Activated CD4-positive, alpha-beta T cell treated with anti-CD3 and anti-CD28 coated beads, Interleukin-2, Interleukin-6, amounts not matched to agents 100 ng/mL and 50 ng/mL, durations not matched to agents 16 hours and 8 hours (primary cell): ENCODE results near the gene SUPT5H.

ENCODE experiments used
- DNase-seq: peaks from one replicate; pipeline ENCODE4 v3.0.0-alpha.2; 2020

Gene SUPT5H

DNA sequence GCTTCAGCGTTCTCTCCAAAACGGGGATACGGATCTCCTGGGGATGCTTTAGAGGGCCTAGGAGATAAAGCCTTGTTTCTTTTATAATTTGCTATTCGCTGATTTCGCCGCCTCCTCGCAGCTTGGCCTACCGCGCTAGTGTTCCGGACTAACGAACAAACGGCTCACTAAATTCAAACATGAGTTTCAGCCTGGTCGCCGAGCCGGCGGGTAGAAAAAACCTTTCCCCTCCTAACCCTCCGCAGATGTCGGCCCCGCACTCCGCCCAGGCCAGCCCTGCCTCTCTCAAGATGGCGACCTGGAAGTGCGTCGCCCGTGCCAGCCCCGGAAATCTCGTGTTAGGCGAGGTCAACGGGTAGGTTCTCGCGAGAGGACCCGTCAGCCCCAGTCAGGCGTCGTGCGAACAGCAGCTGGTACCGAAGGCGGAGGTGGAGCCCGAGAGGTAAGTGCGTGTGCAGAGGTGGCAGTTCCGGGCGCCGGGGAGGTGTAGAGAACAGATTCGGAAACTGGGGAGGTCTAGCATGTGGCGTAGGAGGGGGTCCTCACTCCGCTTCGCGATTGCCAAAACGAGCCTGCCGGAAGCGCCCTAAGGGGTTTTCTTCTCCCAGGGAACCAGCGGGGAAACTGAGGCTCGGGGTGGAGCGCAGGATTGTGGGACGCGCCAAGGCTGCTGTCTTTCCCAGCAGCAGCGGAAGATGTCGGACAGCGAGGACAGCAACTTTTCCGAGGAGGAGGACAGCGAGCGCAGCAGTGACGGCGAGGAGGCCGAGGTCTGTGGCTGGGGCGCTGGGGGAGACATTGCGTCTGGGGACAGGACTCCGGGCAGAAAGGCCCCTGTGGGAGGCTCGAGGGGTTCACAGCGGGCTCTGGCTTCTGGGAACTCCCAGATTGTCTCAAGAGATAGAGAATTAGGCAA lies at the start of gene SUPT5H:
Gene SUPT5H (plus strand): TSS at position 387 of the 916 bp plus-strand sequence. CDS start 309 bp downstream, at position 696.
- peak; percentile 99 for DNase-seq

GRCh38 chr19:39397360-39398296 lies 47.8 kb upstream of the SUPT5H start:
- DNase-seq: peak; percentile 95

- peak; percentile 80 for DNase-seq
These were observed 47.0 kb upstream of the SUPT5H start for GRCh38 chr19:39398297-39398864.

DNA sequence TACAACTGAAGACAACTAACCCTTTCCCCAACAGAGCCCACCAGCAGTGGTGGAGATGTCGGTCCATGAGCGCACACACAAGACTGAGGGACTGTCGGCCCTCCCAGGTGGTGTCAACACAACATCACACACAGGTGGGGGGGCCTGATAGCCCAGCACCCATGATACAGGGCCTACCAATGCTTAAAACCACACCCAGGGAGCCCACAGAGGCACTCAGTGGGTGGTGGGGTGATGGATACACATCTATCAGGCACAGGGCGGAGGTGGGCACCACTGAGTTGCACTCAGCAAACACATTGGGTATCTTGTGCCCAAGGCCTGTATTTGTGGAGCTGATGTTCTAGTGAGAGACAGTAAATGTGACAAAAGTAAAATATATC lies 45.7 kb upstream of the SUPT5H start:
- no peak for DNase-seq

- no peak for DNase-seq
These were observed 45.3 kb upstream of the SUPT5H start for GRCh38 chr19:39400061-39400460.

GRCh38 chr19:39401070-39401548 lies 44.3 kb upstream of the SUPT5H start:
- DNase-seq: no peak

DNA sequence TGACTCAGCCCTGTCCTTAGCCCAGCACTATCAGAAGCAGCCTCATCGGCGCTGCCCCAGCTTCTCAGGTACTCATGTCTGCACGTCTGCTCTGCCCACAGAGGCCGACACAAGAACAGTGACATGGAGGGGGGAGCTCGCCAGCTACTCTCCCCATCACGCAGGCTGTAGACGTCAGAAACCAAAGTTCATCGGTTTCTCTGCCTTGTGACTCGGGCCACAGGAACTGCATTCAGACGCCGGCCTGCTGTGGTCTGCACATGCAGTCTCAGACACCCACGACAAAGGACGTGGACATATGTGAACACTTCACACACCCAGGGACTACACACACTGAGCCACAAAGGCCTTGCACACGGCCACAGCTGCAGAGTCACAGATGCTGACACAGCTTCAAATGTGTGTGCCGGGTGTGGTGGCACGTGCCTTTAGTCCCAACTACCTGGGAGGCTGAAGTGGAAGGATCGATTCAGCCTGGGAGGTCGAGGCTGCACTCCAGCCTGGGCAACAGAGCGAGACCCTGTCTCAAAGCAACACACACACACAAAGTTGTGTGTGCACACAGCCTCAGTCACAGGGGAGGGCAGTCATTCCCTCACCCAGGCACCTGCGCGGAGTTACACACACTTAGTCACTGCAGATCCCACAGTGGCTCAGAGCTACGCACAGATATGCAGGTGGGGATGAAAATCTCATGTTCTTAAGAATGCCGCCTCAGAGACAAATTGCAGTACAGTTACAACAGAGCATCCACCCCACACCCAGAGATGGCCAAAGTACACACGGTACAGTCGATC lies 43.6 kb upstream of the SUPT5H start:
- peak; percentile 89 for DNase-seq

GRCh38 chr19:39402346-39403300 lies 42.8 kb upstream of the SUPT5H start:
- DNase-seq: peak; percentile 90

GRCh38 chr19:39403331-39404312 lies 41.8 kb upstream of the SUPT5H start:
- DNase-seq: peak; percentile 95

GRCh38 chr19:39405261-39405957 lies 40.0 kb upstream of the SUPT5H start:
- DNase-seq: no peak

GRCh38 chr19:39405958-39406655 lies 39.3 kb upstream of the SUPT5H start:
- DNase-seq: peak; percentile 88

GRCh38 chr19:39406656-39407409 lies 38.5 kb upstream of the SUPT5H start, which contains the start of gene ZFP36:
ZFP36 (plus strand) TSS chr19:39406847; CDS start chr19:39406905, 58 bp downstream.
- DNase-seq: peak; percentile 93

GRCh38 chr19:39407410-39407659 lies 38.0 kb upstream of the SUPT5H start:
- DNase-seq: peak; percentile 78

- no peak for DNase-seq
These were observed 37.6 kb upstream of the SUPT5H start for GRCh38 chr19:39407660-39408391.

GRCh38 chr19:39408392-39409207 lies 36.8 kb upstream of the SUPT5H start:
- DNase-seq: no peak
